DMS79 (cell line): ENCODE results near the gene PLCH2.

Source experiments
- DNase-seq: peaks from one replicate; lab custom pipeline; 2025; lab: John Stamatoyannopoulos, UW

Gene PLCH2

GRCh38 chr1:2499260-2499659 is 23.2 kb downstream of the PLCH2 start:
- no peak for DNase-seq

GRCh38 chr1:2499986-2500596 is 24.0 kb downstream of the PLCH2 start:
- DNase-seq, result no peak

- no peak for DNase-seq
These were observed 25.1 kb downstream of the PLCH2 start for GRCh38 chr1:2501041-2501819.

- no peak for DNase-seq
These were observed 25.7 kb downstream of the PLCH2 start for GRCh38 chr1:2501820-2502119.

- DNase-seq, result no peak
These were observed 26.1 kb downstream of the PLCH2 start for GRCh38 chr1:2502210-2502609.

- no peak for DNase-seq
These were observed 26.8 kb downstream of the PLCH2 start for GRCh38 chr1:2502661-2503553.

GRCh38 chr1:2503554-2504224 is 27.6 kb downstream of the PLCH2 start:
- no peak for DNase-seq

- DNase-seq, result no peak
These were observed 28.3 kb downstream of the PLCH2 start for GRCh38 chr1:2504225-2504948.

- no peak for DNase-seq
These were observed 28.8 kb downstream of the PLCH2 start for GRCh38 chr1:2504949-2505272.

- no peak for DNase-seq
These were observed 29.4 kb downstream of the PLCH2 start for GRCh38 chr1:2505461-2505994.

- no peak for DNase-seq
These were observed 30.1 kb downstream of the PLCH2 start for GRCh38 chr1:2506007-2506860.

GRCh38 chr1:2506901-2507565 is 30.9 kb downstream of the PLCH2 start:
- no peak for DNase-seq

- no peak for DNase-seq
These were observed 31.7 kb downstream of the PLCH2 start for GRCh38 chr1:2507744-2508155.

GRCh38 chr1:2508180-2508579 is 32.1 kb downstream of the PLCH2 start:
- DNase-seq, result no peak

GRCh38 chr1:2508751-2509150 is 32.7 kb downstream of the PLCH2 start:
- DNase-seq, result no peak

GRCh38 chr1:2509589-2509988 is 33.5 kb downstream of the PLCH2 start:
- no peak for DNase-seq

GRCh38 chr1:2510366-2511155 is 34.5 kb downstream of the PLCH2 start:
- no peak for DNase-seq

- DNase-seq, result no peak
These were observed 36.9 kb downstream of the PLCH2 start for GRCh38 chr1:2512862-2513421.
